Stimulated activated CD8-positive, alpha-beta memory T cell treated with anti-CD3 and anti-CD28 coated beads, Interleukin-15, amount 100 ng/mL, for 24 hours (primary cell): ENCODE measurements around the gene ELP6.
"Not testable (repeated sequence)": the region's sequence is repeated elsewhere in the genome, so short reads cannot be mapped to it uniquely, and the experiment has no call there.

Experiments
- DNase-seq: peaks from one replicate; pipeline ENCODE4 v3.0.0-alpha.2; 2020; ENCODE audit warnings: low read depth

Gene ELP6

GRCh38 chr3:47464588-47464987, 48.9 kb downstream of the ELP6 start:
- no peak for DNase-seq

- not testable (repeated sequence) for DNase-seq
These were observed 53.9 kb downstream of the ELP6 start for GRCh38 chr3:47459534-47460085.

GRCh38 chr3:47456984-47457383, 56.5 kb downstream of the ELP6 start:
- no peak for DNase-seq

GRCh38 chr3:47455806-47456452, 57.6 kb downstream of the ELP6 start:
- DNase-seq = no peak

GRCh38 chr3:47452453-47453215, 60.9 kb downstream of the ELP6 start:
- no peak for DNase-seq
